ENCODE results near the gene FNTB.

GRCh38 chr14:65072256-65072655 lies 85.6 kb downstream of the FNTB start:
- TF ChIP-seq, protein P1, sequence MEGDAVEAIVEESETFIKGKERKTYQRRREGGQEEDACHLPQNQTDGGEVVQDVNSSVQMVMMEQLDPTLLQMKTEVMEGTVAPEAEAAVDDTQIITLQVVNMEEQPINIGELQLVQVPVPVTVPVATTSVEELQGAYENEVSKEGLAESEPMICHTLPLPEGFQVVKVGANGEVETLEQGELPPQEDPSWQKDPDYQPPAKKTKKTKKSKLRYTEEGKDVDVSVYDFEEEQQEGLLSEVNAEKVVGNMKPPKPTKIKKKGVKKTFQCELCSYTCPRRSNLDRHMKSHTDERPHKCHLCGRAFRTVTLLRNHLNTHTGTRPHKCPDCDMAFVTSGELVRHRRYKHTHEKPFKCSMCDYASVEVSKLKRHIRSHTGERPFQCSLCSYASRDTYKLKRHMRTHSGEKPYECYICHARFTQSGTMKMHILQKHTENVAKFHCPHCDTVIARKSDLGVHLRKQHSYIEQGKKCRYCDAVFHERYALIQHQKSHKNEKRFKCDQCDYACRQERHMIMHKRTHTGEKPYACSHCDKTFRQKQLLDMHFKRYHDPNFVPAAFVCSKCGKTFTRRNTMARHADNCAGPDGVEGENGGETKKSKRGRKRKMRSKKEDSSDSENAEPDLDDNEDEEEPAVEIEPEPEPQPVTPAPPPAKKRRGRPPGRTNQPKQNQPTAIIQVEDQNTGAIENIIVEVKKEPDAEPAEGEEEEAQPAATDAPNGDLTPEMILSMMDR (conservative IDR thresholded peaks at IDR 0.05; ENCODE audit: low read depth in 2 of 2): no peak
- TF ChIP-seq CREB1 (CRISPR knock-in tag; IDR thresholded peaks at IDR 0.05; ENCODE audit: low read depth) (no peak), POLR2AphosphoS5 (IDR thresholded peaks at IDR 0.05; ENCODE audit: low read depth) (no peak), EZH2phosphoT487 (IDR thresholded peaks at IDR 0.05; ENCODE audit: unreplicated experiment) (no peak), EZH2 (IDR thresholded peaks at IDR 0.05; ENCODE audit: low read depth, unreplicated experiment) (no peak), JUNB (IDR thresholded peaks at IDR 0.05; ENCODE audit: unreplicated experiment) (no peak)
- TF ChIP-seq, protein P2, sequence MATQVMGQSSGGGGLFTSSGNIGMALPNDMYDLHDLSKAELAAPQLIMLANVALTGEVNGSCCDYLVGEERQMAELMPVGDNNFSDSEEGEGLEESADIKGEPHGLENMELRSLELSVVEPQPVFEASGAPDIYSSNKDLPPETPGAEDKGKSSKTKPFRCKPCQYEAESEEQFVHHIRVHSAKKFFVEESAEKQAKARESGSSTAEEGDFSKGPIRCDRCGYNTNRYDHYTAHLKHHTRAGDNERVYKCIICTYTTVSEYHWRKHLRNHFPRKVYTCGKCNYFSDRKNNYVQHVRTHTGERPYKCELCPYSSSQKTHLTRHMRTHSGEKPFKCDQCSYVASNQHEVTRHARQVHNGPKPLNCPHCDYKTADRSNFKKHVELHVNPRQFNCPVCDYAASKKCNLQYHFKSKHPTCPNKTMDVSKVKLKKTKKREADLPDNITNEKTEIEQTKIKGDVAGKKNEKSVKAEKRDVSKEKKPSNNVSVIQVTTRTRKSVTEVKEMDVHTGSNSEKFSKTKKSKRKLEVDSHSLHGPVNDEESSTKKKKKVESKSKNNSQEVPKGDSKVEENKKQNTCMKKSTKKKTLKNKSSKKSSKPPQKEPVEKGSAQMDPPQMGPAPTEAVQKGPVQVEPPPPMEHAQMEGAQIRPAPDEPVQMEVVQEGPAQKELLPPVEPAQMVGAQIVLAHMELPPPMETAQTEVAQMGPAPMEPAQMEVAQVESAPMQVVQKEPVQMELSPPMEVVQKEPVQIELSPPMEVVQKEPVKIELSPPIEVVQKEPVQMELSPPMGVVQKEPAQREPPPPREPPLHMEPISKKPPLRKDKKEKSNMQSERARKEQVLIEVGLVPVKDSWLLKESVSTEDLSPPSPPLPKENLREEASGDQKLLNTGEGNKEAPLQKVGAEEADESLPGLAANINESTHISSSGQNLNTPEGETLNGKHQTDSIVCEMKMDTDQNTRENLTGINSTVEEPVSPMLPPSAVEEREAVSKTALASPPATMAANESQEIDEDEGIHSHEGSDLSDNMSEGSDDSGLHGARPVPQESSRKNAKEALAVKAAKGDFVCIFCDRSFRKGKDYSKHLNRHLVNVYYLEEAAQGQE (IDR thresholded peaks at IDR 0.05; ENCODE audit: unreplicated experiment): no peak

All from GM23338 (cell line).